ENCODE measurements around the gene EHBP1L1. TPM values are rescaled to one million over a fixed set of nuclear protein-coding genes. Genes with fewer than 3 reads are reported as not detected.

Gene EHBP1L1
- polyA plus RNA-seq (ENCODE audit: insufficient read length in 10 of 10) = 100 to 1,000 TPM; 140 to 326 (median 260) TPM
- long read RNA-seq, donor 1, full-length matches to known transcripts = 126 of 232 reads
- long read RNA-seq, donor 1, partial matches to known transcripts = 89 of 232 reads
- long read RNA-seq, donor 1, other reads (novel, unspliced or antisense) = 17 of 232 reads
- long read RNA-seq, donor 2, transcript EHBP1L1-209 (3 exons, 769 nt) = minor isoform, 6 of 228 reads
- long read RNA-seq, donor 2, transcript EHBP1L1-202 (1 exons, 3,169 nt) = major isoform, 101 of 228 reads
- long read RNA-seq, donor 2, partial matches to known transcripts = 103 of 228 reads
- long read RNA-seq, donor 2, other reads (novel, unspliced or antisense) = 18 of 228 reads
- long read RNA-seq, donor 3 = 0 reads
- long read RNA-seq, donor 4, full-length matches to known transcripts = 98 of 148 reads
- long read RNA-seq, donor 4, partial matches to known transcripts = 39 of 148 reads
- long read RNA-seq, donor 4, other reads (novel, unspliced or antisense) = 11 of 148 reads
- long read RNA-seq, donor 5, transcript EHBP1L1-209 (3 exons, 769 nt) = minor isoform, 11 of 188 reads
- long read RNA-seq, donor 5, transcript EHBP1L1-202 (1 exons, 3,169 nt) = major isoform, 52 of 188 reads
- long read RNA-seq, donor 5, transcript EHBP1L1-203 (2 exons, 543 nt) = minor isoform, 7 of 188 reads
- long read RNA-seq, donor 5, partial matches to known transcripts = 111 of 188 reads
- long read RNA-seq, donor 5, other reads (novel, unspliced or antisense) = 7 of 188 reads
- long read RNA-seq, donor 6, transcript EHBP1L1-202 (1 exons, 3,169 nt) = major isoform, 136 of 236 reads
- long read RNA-seq, donor 6, partial matches to known transcripts = 71 of 236 reads
- long read RNA-seq, donor 6, other reads (novel, unspliced or antisense) = 24 of 236 reads
- long read RNA-seq, donor 7, full-length matches to known transcripts = 147 of 238 reads
- long read RNA-seq, donor 7, partial matches to known transcripts = 91 of 238 reads
- long read RNA-seq, donor 7, other reads (novel, unspliced or antisense) = 0 of 238 reads
- long read RNA-seq, donor 8, transcript EHBP1L1-202 (1 exons, 3,169 nt) = major isoform, 45 of 76 reads
- long read RNA-seq, donor 8, partial matches to known transcripts = 29 of 76 reads
- long read RNA-seq, donor 8, other reads (novel, unspliced or antisense) = 0 of 76 reads
- long read RNA-seq, donor 9, partial matches to known transcripts = 6 of 11 reads
- long read RNA-seq, donor 9, other reads (novel, unspliced or antisense) = 0 of 11 reads

DNA sequence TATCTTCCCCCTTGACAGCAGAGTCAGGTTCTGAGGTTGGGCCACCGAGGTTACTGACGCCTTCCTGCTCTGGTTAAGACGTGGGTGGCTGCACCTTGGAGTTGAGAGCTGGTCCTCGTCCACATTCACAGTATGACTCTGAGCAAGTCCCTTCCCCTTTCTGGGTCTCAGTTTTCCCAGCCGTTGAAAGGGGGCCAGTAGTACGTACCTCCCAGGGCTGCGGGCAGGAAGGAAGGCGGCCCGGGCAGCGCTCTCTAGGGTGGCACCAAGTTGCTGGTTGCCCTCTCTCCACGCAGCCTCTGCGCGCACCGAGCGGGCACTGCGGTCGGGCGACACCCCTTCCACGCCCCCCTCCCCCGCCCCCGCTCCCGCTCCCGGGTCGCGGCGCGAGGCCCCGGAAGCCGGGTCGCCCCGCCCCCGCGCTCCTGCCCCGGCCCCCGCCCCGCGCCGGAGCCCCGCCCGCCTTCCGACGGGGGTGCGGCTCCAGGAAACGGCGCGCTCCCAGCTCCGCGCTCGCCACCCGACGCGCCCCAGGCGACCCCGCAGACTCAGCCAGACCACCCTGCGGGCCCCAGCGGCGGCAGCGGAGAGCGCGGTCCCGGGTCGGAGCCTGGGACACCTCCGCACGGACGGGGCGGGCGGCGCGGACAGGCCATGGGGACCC is at the start of gene EHBP1L1:
TSS of gene EHBP1L1 (plus strand) at position 486 of the 664 bp plus-strand sequence. CDS start 250 bp downstream, outside the sequence.
- DNase-seq = peak in 2 of 3 donors; percentile 72 to 76

DNA sequence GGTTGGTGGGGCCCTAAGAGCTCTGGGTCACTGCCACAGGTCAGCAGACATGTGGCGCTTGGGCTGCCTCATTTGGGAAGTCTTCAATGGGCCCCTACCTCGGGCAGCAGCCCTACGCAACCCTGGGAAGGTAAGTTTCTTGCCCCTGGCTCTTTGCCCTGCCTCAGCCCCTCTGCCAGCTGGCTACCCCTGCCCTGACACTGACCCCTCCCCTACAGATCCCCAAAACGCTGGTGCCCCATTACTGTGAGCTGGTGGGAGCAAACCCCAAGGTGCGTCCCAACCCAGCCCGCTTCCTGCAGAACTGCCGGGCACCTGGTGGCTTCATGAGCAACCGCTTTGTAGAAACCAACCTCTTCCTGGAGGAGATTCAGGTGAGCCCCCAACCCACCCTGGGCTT is 49.1 kb upstream of the EHBP1L1 start:
- no peak for DNase-seq

DNA sequence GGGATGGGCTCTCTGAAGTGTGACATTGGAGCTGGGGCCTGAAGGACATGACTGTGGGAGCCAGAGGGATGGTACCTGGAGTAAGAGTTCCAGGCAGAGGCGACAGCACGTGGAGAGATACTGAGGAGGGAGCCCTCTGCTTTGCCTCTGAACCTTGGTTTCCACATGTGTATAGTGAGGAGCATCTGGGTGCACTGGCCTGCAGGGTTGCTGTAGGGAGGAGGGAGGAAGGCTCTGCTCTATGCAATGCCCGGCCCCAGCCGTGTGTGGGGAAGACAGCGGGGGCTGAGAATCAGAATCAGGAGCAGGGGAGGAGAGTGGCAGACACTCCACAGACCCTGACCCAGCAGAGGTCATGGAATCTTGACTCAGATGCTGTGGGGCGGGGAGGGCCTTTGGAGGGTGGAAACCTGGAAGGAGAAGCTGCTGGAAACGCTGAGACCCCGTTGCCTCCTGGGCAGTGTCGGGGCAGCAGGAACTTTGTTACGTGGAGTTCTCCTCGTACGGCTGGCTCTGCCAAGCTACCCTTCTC is 47.0 kb upstream of the EHBP1L1 start:
- DNase-seq = no peak

DNA sequence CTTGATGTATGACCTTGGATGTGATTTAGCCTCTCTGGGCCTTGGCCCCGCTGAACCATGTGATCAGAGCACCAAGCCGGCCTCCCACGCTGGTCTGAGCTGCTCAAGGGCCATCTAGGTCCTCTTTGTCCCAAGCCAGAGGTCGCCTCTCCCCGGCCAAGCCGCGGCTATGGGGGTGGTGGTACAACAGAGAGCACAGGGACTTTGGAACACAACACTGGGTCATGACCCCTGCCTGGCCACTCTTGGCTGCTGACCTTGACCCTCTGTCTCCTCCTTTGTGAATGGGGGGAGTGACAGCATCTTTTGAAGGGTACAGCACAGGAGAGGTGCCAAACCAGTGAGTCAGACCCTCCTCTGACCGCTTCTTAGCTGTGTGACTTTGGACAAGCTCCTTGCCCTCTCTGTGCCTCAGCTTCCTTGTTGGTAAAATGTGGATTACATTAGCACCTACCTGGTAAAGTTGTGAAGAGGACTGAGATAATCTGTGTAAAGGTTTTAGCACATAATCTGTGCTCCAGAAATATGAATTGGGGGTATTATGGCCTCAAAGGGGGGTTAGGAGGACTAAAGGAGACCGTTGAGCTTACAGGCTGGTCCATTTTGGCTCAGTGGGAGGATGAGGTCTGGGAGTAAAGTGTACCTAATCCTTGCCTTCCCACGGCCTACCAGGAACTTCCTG is 46.2 kb upstream of the EHBP1L1 start:
- DNase-seq = no peak

DNA sequence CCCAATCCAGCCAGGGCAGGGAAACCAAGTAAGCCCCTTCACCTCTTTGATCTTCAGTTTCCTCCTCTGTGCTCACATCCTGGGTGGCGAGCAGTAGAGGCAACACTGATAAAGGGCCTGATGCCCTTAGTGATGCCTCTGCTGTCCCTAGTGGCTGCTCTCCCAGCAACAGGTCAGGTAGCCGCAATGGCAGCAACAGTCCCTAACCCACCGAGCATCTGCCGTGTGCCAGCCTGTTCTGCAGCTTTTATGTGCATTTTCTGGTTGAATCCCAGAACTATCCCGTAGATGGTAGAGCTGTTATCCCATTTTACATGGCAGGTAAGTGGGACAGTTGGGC is 45.7 kb upstream of the EHBP1L1 start:
- no peak for DNase-seq

DNA sequence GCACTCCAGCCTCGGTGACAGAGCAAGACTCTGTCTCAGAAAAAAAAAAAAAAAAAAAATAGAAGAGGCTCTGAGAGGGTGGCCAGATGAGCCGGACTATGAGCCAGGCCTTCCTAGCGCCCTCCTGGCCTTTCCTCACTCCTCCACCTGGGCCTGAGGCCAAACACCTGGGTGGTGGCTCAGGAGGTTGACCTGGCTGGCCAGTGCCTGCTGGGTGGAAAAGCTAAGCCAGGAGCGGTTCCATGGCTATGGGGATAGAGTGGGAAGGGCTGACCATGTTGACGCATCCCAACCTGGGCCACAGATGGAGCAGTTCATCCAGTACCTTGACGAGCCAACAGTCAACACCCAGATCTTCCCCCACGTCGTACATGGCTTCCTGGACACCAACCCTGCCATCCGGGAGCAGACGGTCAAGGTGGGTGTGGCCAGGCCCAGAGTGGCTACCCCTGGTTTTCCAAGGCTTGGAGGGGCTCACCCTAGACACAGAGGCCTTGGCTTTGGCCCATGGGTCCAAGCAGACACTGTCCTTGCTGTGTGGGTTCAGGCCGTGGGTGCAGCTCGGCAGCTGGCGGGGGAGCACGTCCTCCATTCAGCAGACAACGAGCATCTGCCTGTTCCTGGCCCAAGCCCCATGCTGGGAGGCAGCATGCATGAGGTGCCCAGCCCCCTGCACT is 43.3 kb upstream of the EHBP1L1 start:
- no peak for DNase-seq

DNA sequence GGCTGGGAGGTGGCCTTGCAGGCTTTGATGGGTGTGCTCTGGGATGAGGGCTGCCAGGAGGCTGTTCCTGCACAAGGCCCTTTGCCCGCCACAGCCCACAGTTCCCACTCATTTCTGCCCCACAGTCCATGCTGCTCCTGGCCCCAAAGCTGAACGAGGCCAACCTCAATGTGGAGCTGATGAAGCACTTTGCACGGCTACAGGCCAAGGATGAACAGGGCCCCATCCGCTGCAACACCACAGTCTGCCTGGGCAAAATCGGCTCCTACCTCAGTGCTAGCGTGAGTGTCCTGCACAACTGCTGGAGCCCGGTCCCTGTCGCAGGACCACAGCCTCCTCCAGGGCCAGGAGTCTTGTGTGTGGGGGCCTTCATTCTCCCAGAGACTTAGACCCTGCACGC is 40.8 kb upstream of the EHBP1L1 start:
- no peak for DNase-seq

DNA sequence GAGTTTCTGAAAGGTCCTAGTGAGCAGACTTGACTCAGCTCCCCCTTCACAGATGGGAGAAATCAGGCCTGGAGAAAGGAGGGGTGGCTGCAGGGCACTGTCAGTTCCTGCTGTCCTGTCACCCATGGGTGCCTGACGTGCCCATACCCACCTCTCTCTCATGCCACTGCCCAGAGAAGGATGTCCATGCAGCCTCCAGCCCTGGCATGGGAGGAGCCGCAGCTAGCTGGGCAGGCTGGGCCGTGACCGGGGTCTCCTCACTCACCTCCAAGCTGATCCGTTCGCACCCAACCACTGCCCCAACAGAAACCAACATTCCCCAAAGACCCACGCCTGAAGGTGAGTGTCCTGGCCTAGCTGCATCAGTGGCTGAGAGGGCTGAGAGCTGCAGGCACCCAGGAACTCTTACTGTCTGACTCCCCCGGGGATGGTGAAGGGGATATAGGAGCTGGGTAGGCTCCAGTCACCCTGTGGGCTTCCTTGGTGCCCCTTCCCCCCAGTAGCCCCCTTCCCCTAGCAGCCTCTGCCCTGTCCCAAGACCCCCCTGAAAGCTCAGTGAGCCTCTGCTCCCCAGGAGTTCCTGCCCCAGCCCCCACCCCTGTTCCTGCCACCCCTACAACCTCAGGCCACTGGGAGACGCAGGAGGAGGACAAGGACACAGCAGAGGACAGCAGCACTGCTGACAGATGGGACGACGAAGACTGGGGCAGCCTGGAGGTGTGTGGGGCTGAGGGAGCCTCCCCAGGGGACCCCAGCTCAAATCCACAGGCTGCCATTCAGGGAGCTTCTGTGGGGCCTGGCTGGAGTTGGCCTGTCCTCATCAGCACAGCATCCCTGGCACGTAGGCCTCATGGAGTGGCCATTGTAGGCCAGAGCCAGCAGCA is 39.2 kb upstream of the EHBP1L1 start:
- no peak for DNase-seq

DNA sequence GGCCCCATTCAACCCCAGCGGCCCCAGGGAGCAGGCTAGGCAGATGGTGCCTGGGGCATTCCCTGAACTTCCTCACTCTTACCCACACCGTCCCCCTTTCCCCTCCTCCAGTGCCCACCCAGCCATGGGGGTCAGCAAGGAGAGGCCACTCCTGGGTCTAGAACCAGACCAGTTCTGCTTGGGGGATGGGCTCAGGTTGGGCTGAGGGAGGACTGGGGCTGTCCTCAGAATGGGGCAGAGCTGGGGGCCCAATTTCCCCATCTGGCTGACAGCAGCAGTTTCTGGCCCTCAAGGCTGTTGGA is 38.6 kb upstream of the EHBP1L1 start:
- DNase-seq = no peak

DNA sequence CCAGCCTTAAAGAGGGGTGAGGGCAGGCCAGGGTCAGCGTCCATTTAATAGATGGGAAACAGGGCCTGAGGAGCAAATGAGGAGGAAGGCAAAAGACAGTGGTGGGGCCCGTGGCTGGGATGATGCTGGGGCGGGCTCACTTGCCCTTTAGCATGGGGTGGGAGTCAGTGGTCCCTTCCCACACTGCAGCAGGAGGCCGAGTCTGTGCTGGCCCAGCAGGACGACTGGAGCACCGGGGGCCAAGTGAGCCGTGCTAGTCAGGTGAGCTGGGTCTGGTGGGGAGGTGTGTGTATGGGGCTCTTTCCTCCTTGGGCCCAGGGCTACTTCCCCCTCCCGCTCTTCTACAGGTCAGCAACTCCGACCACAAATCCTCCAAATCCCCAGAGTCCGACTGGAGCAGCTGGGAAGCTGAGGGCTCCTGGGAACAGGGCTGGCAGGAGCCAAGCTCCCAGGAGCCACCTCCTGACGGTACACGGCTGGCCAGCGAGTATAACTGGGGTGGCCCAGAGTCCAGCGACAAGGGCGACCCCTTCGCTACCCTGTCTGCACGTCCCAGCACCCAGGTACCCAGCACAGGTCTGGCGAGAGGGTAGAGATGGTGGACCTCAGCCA is 38.1 kb upstream of the EHBP1L1 start:
- no peak for DNase-seq

DNA sequence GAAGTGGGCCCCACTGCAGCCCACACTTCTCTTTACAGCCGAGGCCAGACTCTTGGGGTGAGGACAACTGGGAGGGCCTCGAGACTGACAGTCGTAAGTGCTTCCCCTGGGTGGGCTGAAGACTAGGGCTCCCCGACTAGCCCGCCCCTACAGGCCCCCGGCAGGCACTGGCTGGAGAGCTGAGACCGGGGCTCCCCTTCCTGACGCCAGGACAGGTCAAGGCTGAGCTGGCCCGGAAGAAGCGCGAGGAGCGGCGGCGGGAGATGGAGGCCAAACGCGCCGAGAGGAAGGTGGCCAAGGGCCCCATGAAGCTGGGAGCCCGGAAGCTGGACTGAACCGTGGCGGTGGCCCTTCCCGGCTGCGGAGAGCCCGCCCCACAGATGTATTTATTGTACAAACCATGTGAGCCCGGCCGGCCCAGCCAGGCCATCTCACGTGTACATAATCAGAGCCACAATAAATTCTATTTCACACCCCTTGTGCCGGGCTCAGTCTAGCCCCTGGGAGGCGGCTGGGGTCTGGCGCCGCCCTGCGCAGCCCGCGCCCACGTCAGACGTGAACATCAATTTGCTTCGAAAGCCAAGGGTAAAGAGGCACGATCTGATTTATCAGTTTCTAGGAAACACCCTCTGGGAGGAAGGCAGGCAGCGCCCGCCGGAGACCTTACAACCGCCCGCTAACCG is 37.5 kb upstream of the EHBP1L1 start:
- DNase-seq = peak in 1 of 3 donors; percentile 40

DNA sequence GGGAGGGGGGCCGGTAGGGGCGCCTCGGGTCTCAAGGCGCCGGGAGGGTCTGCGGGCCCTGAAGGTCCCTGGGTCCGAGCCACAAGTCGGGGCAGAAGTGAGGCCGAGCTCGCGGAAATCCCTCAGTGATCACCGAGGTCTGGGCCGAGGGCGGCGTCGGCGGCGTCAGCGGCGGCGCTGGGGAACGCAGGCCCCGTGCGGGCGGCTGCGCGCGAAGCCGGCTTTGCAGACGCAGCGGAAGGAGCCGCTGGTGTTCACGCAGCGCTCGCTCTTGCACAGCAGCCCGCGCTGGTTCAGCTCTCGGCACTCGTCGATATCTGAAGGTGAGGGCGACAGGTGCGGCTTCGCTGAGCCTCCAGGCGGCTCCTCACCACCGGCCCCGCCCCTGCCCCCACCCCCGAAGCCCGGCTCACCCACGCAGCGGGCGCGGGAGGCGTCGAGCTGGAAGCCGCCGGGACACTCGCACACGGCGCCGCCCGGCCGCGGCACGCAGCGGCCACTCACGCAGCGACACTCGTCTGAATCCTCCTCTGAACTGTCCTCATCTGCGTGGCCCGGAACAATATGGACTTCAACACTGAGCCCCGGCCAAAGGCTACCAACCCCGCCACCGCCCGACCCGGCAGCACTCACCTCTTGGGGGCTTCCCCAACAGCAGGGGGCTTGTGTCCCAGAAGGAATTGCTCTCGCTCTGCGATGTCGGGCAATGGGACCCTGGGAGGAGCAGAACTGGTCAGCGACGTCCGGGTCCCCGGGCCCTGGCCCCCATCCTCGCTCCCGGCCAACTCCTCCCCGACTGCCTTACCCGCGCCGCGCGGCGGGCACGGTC is 36.7 kb upstream of the EHBP1L1 start:
- peak in 1 of 3 donors; percentile 43 for DNase-seq

DNA sequence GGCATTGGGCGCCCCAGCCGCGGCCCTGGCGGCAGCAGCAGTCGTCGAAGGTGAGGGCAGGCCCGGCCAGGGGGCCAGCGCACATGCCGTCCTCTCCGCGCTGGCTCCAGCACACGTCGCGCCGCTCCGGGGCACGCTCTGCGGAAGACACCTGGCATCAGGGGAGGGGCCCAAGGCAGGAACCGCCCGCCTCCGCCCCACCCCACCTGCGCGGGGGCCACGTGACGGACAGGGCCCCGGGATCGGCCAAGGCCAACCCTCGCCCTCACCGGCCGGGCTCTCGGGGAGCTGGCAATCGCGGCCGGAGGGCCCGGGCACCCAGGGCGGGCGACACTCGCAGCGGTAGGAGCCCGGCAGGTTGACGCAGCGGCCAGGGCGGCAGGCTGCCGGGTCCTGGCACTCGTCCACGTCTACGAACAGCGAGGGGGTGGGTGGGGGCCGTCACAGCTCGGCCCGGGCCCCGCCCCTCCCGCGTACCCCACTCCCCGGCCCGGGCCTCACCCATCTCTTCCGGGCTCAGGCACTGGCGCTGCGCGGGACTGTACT is 36.0 kb upstream of the EHBP1L1 start:
- DNase-seq = no peak

DNA sequence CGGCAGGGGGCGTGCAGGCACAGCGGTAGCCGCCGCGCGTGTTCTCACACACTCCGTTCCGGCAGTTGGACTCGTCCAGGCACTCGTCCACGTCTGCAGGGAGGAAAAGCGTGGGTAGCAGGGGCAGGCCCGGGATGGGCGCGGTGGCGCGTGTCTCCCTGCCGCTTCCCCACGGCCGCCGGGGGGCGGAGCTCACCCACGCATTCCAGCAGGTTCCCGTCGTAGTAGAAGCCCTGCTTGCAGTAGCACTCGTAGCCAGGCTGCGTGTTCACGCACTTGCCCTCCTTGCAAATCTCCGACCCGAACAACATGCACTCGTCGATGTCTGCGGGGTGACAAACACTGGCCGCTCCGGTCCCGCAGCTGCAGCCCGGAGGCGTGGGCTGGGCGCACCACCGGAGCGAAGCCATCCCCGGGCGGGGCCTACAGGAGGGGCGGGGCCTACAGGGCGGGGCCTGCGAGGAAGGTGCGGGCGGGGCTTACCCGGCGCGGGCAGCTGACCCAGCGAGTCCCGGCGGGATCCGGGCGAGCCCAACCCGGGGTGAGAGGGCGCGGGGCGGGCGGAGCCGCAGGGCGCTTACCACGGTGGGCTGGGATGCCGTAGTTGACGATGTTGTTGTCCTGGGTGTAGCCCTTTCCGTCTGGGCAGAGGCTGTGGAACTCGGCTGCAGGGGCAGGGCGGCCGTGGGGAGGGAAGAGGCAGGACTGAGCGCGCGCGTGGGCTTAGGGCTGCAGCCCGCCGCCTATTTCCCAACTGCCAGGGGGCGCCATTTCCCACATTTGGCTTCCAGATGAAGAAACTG is 35.4 kb upstream of the EHBP1L1 start:
- peak; percentile 77 to 95 (median 88) for DNase-seq

DNA sequence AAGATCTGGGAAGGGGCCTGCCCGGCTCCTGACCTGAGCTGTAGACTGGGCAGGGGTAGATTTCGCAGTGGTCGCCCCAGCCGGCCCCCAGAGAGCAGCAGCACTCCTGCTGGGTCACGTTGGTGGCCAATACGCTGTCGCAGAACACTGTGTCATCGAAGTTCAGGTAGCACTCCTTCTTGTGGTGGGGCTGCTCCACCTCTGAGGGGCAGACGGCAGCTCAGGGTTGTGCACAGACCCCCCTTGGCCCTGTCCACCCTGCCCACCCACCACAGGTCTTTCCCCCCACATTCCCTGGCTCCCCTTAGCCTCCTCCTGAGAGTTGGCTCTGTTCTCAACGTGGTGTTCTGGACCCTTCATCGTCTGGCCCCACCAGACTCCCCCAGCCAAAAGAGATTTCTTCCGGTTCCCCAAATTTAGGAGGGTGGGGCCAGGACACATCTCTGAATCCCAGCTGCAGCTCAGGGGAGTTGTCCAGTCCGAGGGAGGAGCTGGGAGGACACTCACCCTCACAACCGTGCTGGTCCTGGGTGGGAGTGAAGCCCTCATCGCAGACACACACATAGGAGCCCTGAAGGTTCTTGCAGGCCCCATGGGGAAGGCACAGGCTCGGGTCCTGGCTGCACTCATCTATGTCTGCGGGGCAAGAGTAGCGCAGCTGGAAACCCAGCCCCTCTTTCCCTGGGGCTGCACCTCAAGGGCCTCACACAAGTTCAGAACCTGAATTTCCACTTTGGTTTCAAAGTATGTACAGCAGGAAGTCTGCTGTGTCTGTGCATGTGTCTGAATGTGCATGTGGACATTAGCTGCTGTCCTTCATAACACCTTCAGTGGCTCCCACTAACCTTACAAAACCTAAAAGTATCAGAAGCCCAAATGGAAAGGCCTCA is 34.5 kb upstream of the EHBP1L1 start:
- no peak for DNase-seq

Measured in muscle of back (tissue), 13 donors.